Nephron progenitor cell (in vitro differentiated cells): Measurements from ENCODE around the gene KDM6A.

ENCODE experiments used
- DNase-seq: peaks from one replicate; pipeline ENCODE4 v3.0.0; 2021
- H3K27ac Mint-ChIP-seq: 2 replicates; pipeline ENCODE4 v1.8.0; 2021; ENCODE audit warnings: mild to moderate bottlenecking, moderate library complexity, mixed read lengths
- H3K27me3 Mint-ChIP-seq: 2 replicates; pipeline ENCODE4 v1.8.0; 2021; ENCODE audit warnings: mild to moderate bottlenecking, low read depth, mixed read lengths; ENCODE audit not compliant: poor library complexity
- H3K36me3 Mint-ChIP-seq: 2 replicates; pipeline ENCODE4 v1.8.0; 2021; ENCODE audit warnings: low read depth, mixed read lengths
- H3K4me1 Mint-ChIP-seq: 2 replicates; pipeline ENCODE4 v1.8.0; 2021; ENCODE audit warnings: mixed read lengths
- H3K4me3 Mint-ChIP-seq: 2 replicates; pipeline ENCODE4 v1.8.0; 2021; ENCODE audit warnings: mild to moderate bottlenecking, moderate library complexity, mixed read lengths
- H3K9me3 Mint-ChIP-seq: 2 replicates; pipeline ENCODE4 v1.8.0; 2021; ENCODE audit warnings: mild to moderate bottlenecking, moderate library complexity, mixed read lengths
- CTCF ChIP-seq: fragments of 200-600 bp; sonication (generic); IDR thresholded peaks from 2 replicates; pipeline ENCODE4 v1.5.0; 2021; ENCODE audit warnings: antibody characterized with exemption

KDM6A gene

DNA sequence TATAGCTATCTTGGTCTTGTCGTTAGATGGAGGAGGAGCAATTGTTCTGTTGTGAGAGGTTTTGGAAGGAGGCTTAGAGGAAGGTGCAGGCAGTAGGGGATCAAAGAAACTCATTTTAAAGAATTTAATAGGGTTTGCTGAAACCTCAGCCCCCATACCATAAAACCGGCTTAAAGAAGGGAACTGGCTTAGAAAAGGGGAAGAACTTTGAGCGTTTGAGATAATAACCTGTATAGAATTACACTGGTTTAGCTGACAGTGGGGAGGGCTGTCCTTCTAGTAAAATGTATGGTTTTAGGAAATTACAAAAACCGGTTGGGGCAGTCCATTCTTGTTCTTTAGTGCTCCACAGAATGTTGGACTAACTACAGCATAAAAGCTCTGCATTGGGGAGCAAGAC is 128.1 kb downstream of the KDM6A start:
- Mint-ChIP-seq H3K36me3 (peaks cover 43% of the 10 kb centered on the region), H3K27ac (peak overlapping the region; percentile 90), H3K27me3 (peaks cover 3% of the 10 kb centered on the region), H3K9me3 (peaks cover 61% of the 10 kb centered on the region), H3K4me1 (peaks cover 21% of the 10 kb centered on the region), H3K4me3 (no peak overlapping the region)
- no peak for DNase-seq
- no peak for TF ChIP-seq CTCF

DNA sequence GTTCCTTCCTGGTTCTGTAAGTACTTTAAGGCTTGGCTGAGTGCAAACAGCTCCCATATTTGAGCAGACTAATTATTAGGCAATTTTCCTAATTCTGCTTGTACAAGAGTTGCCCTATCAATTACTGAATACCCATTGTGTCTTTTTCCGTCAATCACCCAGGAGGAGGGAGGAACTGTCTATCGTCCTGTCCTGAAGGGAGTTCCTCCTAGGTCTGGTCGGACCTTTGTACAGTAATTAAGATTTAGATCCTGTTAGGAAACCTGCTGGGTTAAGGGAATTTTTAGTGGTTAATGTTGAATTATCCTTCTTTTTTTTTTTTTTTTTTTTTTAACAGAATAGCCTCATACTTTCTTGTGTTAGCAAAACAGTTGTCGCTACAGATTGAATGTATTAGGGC is 130.1 kb downstream of the KDM6A start:
- Mint-ChIP-seq H3K27ac (no peak overlapping the region), H3K4me3 (no peak overlapping the region), H3K9me3 (peaks cover 68% of the 10 kb centered on the region), H3K36me3 (peaks cover 53% of the 10 kb centered on the region), H3K4me1 (peaks cover 21% of the 10 kb centered on the region), H3K27me3 (peaks cover 3% of the 10 kb centered on the region)
- no peak for DNase-seq
- no peak for TF ChIP-seq CTCF

DNA sequence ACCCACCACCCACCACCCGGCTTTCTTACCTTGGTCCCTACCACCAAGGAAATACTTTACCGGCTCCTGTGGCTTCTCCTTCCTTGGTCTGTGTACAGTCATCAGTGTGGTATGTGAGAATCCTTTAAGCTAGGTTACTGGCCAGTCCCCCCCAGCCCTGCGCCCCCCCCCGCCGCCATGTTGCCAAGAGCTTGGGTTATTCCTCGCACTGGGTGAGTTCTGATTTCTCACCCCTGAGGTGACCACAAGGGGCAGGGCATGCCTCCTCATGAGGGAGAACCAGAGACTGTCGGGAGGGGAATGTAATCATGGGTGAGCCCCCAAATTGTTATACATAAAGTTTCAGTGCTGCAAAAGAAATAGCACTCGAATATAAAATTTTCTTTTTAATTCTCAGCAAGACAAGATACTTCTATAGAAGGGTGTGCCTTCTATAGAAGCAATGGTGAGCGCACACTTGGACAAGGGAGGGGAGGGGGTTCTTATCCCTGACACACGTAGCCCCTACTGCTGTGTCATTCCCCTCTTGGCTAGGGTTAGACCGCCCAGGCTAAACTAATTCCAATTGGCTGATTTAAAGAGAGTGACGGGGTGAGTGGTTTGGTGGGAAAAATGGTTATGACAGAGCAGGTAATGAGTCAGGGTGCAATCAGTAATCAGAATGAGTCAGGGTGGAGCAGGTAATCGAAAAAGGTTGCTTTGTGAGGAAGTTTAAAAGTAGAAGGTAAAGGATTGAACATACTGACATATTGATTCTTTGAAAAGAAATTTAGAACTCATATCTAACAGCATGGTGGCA is 133.2 kb downstream of the KDM6A start:
- Mint-ChIP-seq H3K27me3 (peaks cover 3% of the 10 kb centered on the region), H3K4me3 (no peak overlapping the region), H3K4me1 (peaks cover 7% of the 10 kb centered on the region), H3K27ac (no peak overlapping the region), H3K36me3 (peaks cover 45% of the 10 kb centered on the region), H3K9me3 (peaks cover 63% of the 10 kb centered on the region)
- DNase-seq: no peak
- TF ChIP-seq CTCF: no peak

GRCh38 chrX:45007598-45007997 is 134.6 kb downstream of the KDM6A start:
- Mint-ChIP-seq H3K27ac (no peak overlapping the region), H3K4me1 (no peaks in the 10 kb centered on the region)
- no peak for TF ChIP-seq CTCF

GRCh38 chrX:45009371-45010000 is 136.5 kb downstream of the KDM6A start:
- peaks cover 39% of the 10 kb centered on the region for H3K36me3 Mint-ChIP-seq
- H3K9me3 Mint-ChIP-seq: peaks cover 47% of the 10 kb centered on the region
- no peaks in the 10 kb centered on the region for H3K27me3 Mint-ChIP-seq
- no peaks in the 10 kb centered on the region for H3K4me1 Mint-ChIP-seq
- no peak for TF ChIP-seq CTCF
- DNase-seq: no peak
- no peak overlapping the region for H3K4me3 Mint-ChIP-seq
- H3K27ac Mint-ChIP-seq: no peak overlapping the region

More at GRCh38 chrX:45007598-45007997, 134.6 kb downstream of the KDM6A start:
- peaks cover 45% of the 10 kb centered on the region for H3K36me3 Mint-ChIP-seq
- H3K4me3 Mint-ChIP-seq: no peak overlapping the region
- peaks cover 63% of the 10 kb centered on the region for H3K9me3 Mint-ChIP-seq
- no peaks in the 10 kb centered on the region for H3K27me3 Mint-ChIP-seq
- no peak for DNase-seq

- Mint-ChIP-seq H3K27ac (no peak overlapping the region), H3K9me3 (peaks cover 35% of the 10 kb centered on the region), H3K36me3 (peaks cover 26% of the 10 kb centered on the region), H3K4me1 (no peaks in the 10 kb centered on the region), H3K4me3 (no peak overlapping the region), H3K27me3 (no peaks in the 10 kb centered on the region)
- no peak for DNase-seq
- no peak for TF ChIP-seq CTCF
Measured at GRCh38 chrX:45011131-45011530, 138.1 kb downstream of the KDM6A start.
